ENCODE results near the gene ALKBH2. TPM values are rescaled to one million over a fixed set of nuclear protein-coding genes. Genes with fewer than 3 reads are reported as not detected.
A peak's percentile ranks its signal among the peaks of the same experiment; 100 is the strongest.

Gene ALKBH2
- 10 to 100 TPM; 15.3 to 21.9 TPM for total RNA-seq

- Histone ChIP-seq H3K4me3 (peak within 1 kb of the TSS; percentile 78), H3K9me3 (no peaks in the 10 kb centered on the region), H3K36me3 (peaks cover 7% of the 10 kb centered on the region), H3K27me3 (replicated peaks; ENCODE audit: insufficient read depth) (no peaks in the 10 kb centered on the region), H3K27ac (peak within 1 kb of the TSS; percentile 63 to 74), H3K4me1 (ENCODE audit: control insufficient read depth in 1 of 2, low read depth in 2 of 2) (peaks cover 10 to 23% of the 10 kb centered on the region in 2 donors)
- ATAC-seq (ENCODE audit: insufficient number of reproducible peaks, low FRiP score, low read depth) (peak; percentile 64), DNase-seq (ENCODE audit: low spot score) (peak; percentile 72)
- TF ChIP-seq CTCF (IDR thresholded peaks at IDR 0.05), result peak; percentile 98
Measured at GRCh38 chr12:109093022-109093918, at the start of gene ALKBH2. Gene ALKBH2 (minus strand): TSS chr12:109093472. CDS start chr12:109092786, 686 bp downstream.

- no peak overlapping the region for H3K27ac ChIP-seq
- no peak overlapping the region for H3K4me3 ChIP-seq
- no peak for TF ChIP-seq CTCF (IDR thresholded peaks at IDR 0.05)
- H3K4me1 ChIP-seq (ENCODE audit: control insufficient read depth in 1 of 2, low read depth in 2 of 2), result no peaks in the 10 kb centered on the region
- H3K9me3 ChIP-seq, result no peaks in the 10 kb centered on the region
- H3K27me3 ChIP-seq (replicated peaks; ENCODE audit: insufficient read depth), result no peaks in the 10 kb centered on the region
- no peak for DNase-seq (ENCODE audit: low spot score)
- H3K36me3 ChIP-seq, result no peaks in the 10 kb centered on the region
- no peak for ATAC-seq (ENCODE audit: insufficient number of reproducible peaks, low FRiP score, low read depth)
Measured at GRCh38 chr12:109140560-109140959, 47.3 kb upstream of the ALKBH2 start.

- Histone ChIP-seq H3K9me3 (no peaks in the 10 kb centered on the region), H3K36me3 (no peaks in the 10 kb centered on the region), H3K4me1 (ENCODE audit: control insufficient read depth in 1 of 2, low read depth in 2 of 2) (no peaks in the 10 kb centered on the region), H3K27ac (no peak overlapping the region), H3K4me3 (no peak overlapping the region), H3K27me3 (replicated peaks; ENCODE audit: insufficient read depth) (no peaks in the 10 kb centered on the region)
- DNase-seq (ENCODE audit: low spot score), result no peak
- TF ChIP-seq CTCF (IDR thresholded peaks at IDR 0.05), result no peak
- ATAC-seq (ENCODE audit: insufficient number of reproducible peaks, low FRiP score, low read depth), result no peak
Measured at GRCh38 chr12:109139791-109140190, 46.5 kb upstream of the ALKBH2 start.

GRCh38 chr12:109139360-109139759 lies 46.1 kb upstream of the ALKBH2 start:
- ATAC-seq (ENCODE audit: insufficient number of reproducible peaks, low FRiP score, low read depth), result no peak

More at GRCh38 chr12:109139360-109139759, 46.1 kb upstream of the ALKBH2 start:
- H3K4me1 ChIP-seq (ENCODE audit: control insufficient read depth in 1 of 2, low read depth in 2 of 2), result peaks cover 0 to 2% of the 10 kb centered on the region in 2 donors
- no peak for TF ChIP-seq CTCF (IDR thresholded peaks at IDR 0.05)
- no peak overlapping the region for H3K4me3 ChIP-seq
- H3K27me3 ChIP-seq (replicated peaks; ENCODE audit: insufficient read depth), result no peaks in the 10 kb centered on the region
- no peak for DNase-seq (ENCODE audit: low spot score)
- H3K36me3 ChIP-seq, result no peaks in the 10 kb centered on the region
- no peaks in the 10 kb centered on the region for H3K9me3 ChIP-seq
- H3K27ac ChIP-seq, result no peak overlapping the region

Data from thoracic aorta (tissue), 2 donors.